Embryonic facial prominence (tissue), 1 donor: ENCODE results near the gene PLCB3.

Experiments
- DNase-seq: peaks from one replicate; pipeline ENCODE4 v3.0.0-alpha.2; 2016; ENCODE audit errors: extremely low spot score

The PLCB3 gene

DNA sequence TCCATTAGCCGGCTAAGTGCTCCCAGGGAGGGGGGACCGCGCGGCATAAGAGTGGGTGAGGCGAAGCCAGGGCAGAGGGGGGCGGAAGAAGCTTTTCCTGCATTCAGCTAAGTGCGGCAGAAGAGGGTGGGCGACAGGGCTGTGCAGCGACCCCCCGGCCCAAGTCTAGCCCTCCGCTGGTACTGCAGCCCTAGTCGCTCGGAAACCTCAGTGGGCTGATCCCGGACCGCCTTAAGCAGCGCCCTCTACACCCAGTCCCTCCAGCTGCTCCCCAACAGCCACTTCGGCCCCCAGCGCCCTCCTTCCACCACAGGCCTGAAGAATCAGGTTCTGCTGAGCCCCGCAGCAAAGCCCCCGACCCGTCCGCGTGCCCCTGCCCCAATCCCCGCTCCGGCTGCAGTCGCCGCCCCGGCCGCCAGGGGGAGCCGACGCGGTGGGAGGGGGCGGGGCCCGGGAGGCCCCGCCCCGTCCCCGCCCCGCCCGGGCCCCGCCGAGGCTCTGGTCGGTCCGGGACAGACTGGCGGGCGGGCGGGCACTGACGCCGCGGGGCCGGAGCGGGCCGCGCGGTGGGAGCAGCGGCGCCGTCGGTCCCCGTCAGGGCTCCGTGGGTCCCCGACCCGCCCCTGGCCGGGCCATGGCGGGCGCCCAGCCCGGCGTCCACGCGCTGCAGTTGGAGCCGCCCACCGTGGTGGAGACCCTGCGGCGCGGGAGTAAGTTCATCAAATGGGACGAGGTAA lies at the start of gene PLCB3:
Gene PLCB3, plus strand, starts transcription at position 515 of the 737 bp plus-strand sequence. Its CDS starts 120 bp downstream, at position 635.
- no peak for DNase-seq

DNA sequence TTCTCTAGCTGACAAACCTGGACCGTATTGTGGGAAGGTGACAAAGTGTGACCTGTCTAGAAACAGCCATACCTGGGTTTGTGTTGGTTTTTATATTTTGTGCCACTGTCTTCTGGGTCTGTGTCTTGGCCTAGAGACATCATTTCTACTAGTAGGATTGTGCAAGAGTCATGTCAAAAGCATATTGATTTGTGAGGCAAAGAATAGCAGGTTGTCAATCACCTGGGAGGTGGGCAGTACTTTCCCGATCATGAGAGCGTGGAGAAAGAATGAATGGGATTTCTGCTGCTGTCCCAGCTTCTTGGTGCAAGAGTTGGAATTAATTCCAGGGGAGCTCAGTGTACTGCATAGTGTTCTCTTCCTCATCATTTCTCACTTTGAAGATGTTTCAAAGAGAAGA lies 49.8 kb upstream of the PLCB3 start:
- DNase-seq: no peak

DNA sequence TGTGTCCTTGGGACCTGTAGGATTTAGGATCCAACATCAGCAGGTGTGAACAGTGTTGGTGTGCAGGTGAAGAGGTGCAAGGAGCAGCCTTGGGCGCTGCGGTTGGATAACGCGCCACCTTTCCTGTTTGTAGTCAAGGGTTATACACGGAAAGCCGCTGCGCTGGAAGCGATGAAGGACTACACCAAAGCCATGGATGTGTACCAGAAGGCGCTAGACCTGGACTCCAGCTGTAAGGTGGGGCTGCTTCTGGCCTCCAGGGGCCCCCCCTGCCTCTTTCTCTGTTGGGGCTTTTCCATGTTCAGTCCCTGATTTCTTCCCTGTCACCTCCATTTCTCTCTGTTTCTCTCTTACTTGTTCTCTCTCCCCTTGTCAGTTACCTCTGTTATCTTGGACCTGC lies 48.3 kb upstream of the PLCB3 start:
- DNase-seq: no peak

DNA sequence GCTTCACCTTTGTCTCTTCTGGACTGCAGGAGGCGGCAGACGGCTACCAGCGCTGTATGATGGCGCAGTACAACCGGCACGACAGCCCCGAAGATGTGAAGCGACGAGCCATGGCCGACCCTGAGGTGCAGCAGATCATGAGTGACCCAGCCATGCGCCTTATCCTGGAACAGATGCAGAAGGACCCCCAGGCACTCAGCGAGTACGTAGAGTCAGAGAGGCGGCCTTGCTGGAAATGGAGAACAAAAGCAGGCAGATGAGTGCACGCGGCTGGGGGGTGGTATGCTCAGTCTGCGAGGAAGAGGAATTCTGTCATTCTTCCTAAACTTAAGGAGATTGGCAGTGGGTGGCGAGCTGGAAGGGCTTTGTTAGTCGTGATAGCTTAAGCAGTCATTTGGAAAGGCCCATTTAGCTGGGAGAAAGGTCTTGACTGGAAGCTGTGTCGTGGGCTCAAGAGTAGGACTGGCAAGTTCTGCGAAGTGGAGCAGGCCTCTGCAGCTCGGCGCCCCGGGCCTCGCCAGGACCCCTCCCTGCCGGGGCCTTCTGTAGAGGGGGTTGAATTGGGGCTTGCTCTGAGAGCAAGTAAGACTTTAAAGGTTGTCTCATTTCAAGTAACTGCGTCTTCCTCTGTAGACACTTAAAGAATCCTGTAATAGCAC lies 47.8 kb upstream of the PLCB3 start:
- DNase-seq: no peak

DNA sequence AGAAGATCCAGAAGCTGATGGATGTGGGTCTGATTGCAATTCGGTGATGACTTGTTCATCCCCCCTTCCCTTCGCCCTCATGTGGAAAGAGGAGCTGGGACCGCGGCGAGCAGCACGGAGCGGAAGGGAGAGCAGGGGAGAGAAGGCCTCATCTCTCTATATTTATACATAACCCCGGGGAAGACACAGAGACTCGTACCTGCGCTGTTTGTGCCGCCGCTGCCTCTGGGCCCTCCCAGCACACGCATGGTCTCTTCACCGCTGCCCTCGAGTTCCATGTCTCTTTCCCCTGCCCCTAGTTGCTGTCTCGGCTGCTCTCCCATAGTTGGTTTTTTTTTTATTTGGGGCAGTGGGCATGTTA lies 47.3 kb upstream of the PLCB3 start:
- DNase-seq: no peak

DNA sequence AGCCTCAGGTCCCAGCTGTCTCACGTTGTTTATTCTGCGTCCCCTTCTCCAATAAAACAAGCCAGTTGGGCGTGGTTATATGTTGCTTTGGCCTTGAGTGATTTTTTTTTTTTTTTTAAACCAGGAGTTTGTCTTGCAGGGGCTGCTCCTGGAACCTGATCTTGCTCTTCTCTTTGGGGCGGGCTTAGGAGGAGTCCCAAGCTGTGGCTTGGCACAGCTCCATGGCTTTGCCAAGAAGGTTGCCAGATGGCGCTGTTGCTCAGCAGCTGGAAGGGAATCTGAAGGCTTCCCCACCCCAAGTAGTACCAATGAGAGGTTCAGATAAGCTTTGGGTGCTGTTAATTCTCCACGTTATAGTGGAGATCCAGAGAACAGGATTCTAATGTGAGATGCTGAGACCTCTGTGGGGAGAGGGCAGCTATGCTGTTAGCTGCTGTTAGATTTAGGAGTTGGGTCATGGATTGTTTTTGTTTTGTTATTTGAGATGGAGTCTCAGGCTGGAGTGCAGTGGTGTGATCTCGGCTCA lies 46.8 kb upstream of the PLCB3 start:
- DNase-seq: peak; percentile 80

DNA sequence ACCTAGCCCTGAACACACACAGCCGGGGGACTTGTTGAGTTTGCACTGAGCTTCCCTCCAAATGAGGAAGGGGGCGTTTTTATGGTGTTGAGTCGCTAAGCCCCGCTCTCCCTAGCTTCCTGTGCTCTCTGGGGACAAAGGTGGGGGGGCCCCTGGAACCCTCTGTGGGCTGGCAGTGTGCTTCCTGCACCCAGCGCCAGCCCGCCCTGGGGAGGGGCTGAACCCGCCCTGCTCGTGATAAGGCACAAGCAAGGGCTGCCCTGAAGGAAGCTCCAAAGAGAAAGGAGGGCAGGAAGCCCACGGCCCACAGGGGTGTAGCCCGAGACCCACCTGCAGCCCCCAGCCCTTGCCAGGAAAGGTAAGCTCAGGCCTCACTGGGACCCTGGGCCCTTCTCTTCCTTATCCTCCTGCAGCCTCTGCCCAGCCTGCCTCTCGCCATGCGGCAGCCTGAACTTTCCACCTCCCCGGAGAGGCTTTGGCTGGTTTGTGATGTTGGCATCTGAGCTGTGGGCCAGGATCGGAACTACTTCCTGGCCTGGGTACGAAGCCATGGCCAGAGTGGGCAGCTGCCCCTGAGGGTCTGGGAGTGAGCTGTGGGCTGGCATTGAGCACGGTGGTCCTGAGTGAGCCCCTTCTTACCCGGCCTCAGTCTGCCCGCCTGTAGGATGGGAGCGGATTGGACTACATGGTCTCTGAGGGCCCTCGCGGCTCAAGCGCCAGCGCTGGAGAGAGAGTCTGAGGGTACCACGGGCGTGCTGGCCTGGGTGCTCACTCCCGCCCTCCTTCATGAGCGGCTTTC lies 44.7 kb upstream of the PLCB3 start, which contains the start of gene FERMT3:
Gene FERMT3, plus strand, starts transcription at position 265 of the 799 bp plus-strand sequence. CDS start 644 bp downstream, outside the sequence.
- no peak for DNase-seq

DNA sequence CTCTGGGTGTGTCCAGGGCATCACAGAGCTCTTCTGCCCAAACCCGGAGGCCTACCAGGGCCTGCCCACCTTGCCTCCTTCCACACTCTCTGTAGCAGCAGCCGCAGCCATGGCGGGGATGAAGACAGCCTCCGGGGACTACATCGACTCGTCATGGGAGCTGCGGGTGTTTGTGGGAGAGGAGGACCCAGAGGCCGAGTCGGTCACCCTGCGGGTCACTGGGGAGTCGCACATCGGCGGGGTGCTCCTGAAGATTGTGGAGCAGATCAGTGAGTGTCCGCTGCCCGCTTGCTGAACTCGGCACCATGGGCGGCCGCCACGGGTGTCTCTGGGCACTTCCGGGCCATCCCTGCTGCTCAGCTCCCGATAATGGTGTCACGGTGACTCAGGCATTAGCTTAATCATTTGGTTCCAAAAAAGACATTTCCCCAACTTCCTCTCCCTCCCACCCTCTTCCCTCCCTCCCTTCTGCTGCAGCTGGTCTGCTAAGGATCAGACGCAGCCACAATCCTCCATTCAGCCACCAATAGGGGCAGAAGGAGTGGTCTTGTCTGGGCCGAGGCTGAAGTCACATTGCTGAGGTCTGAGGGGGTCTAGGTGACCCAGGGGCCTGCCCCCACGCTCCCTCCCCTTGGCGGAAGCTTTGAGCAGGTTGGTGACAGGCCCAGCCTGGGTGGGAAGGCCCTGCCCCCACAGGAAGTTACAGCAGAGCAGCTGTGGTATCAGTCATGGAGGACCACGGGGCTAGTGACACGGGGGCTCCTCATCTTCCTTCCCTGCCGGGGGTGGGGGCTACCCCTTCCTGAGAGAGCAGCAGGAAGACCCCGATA lies 43.9 kb upstream of the PLCB3 start:
- DNase-seq: no peak

DNA sequence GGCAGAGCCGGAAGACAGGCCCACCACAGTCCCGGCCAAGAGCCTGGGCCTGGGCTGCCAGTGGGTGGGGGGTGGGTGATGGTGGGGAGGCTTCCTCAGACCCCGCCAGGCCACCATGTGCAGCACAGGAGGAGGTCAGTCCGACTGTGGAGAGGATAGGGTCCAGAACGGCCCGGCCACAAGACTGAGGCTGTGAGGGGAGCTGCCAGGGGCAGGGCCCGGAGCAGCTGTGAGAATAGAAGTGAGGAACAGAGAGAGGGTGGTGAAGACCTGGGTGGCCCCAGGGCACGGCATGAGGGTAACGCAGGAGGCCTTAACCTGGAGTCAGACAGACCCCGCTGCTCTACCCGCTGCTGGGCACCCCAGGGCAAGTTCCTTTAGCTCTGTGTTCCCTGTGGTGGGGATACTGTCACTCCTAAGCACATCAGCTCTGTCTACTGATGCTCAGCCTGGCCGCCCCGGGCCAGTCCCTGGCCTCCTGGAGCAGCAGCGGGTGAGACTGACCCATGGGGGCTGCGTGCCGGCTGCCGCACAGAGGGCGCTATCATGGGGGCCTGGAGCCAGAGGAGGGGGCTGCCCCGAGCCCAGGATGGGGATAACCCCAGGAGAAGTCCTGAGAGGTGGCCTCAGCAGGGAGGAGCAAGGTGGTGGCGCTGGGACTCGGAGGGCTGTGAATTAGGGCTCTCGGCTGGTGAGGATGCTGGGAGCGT lies 43.1 kb upstream of the PLCB3 start:
- no peak for DNase-seq

DNA sequence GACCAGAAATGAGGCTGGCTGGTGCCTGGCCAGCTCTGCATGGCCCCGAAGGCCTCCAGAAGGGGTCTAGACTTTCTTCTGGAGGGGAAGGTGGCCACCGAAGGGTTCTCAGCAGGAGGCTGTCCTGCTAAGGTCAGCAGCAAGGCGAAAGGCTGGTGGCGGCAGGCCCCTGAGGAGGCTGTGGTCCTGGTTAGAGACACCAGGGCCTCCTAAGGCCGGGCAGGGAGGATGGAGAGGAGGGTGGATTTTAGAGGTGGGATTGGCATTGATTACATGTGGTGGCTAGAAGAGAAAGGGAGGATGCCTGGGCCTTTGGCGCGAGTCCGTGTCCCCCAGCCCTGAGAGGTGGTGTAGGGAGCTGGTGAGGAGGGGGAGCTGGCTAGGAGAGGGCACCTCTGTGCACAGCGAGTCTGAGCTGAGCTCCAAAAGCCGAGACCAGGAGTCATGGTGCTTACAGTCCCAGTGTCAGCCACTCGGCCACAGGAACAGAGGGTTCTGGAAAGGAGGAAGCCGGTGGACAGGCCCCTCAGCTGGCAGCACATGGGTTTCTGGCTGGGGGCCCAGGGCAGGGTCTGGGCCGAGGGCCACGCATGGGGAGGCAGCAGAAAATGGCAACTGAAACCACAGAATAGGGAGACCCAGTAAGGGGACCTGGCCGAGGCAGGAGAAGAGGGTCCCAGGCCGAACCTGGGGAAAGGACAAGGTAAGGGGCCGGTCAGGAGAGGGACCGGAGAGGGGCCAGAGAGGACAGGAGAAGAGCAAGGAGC lies 42.4 kb upstream of the PLCB3 start:
- DNase-seq: no peak

DNA sequence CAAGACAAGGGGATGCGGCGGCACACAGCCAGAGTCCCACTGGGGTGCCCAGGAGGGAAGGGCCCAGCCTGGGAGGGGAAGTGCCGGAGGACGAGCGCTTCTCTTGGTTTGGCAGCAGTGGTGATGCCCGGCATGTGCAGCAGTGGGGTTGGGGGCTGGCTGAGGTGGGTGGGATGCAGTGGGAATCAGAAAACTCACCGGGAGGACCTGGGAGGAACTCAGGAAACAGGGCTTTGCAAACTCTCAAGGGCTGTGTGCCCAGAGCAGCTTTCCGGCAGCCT lies 41.8 kb upstream of the PLCB3 start:
- no peak for DNase-seq

DNA sequence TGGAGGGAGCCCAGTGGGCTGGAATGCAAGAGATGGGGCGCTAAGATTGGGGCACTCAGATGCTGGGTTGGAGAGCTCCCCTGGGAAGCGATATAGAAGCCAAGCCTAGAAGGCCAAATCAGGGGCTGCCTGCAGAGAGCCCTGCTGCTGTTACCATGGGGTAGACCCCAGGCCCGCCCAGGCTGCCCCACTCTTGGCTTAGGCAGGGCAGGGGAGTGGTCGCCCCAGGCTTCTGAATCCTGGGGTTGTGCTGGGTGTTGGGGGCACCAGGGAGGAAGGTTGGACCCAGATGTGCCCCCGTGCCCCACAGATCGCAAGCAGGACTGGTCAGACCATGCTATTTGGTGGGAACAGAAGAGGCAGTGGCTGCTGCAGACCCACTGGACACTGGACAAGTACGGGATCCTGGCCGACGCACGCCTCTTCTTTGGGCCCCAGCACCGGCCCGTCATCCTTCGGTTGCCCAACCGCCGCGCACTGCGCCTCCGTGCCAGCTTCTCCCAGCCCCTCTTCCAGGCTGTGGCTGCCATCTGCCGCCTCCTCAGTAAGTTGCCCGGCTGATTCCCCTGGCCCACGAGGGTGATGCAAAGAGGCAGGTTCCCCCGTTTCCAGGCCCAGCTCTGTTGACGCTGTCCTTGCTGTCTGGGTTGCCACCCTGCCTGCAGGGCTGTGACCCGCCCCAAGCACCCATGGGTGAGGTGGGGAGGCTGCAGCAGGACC lies 40.9 kb upstream of the PLCB3 start:
- DNase-seq: no peak

DNA sequence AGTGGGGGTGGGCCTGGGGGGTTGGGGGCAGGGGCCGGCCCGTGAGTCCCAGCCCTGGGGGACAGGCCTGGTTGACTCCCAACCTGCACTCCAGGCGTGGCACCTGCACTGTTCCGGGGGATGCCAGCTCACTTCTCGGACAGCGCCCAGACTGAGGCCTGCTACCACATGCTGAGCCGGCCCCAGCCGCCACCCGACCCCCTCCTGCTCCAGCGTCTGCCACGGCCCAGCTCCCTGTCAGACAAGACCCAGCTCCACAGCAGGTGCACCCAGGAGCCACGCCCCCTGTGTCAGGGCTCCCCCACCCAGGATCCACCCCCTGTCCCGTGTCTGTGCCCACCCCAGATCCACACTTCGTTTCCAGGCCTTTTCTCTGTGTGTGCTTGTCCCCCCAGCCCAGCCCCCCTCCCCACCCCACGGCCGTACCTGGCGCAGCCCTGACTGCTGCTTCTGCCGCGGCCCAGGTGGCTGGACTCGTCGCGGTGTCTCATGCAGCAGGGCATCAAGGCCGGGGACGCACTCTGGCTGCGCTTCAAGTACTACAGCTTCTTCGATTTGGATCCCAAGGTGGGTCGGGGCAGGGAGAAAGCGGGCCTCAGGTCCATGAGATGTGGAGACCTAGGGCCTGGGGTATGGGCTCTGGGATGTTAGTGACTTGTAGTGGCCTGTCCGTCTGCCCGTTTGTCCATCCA lies 40.0 kb upstream of the PLCB3 start:
- no peak for DNase-seq

DNA sequence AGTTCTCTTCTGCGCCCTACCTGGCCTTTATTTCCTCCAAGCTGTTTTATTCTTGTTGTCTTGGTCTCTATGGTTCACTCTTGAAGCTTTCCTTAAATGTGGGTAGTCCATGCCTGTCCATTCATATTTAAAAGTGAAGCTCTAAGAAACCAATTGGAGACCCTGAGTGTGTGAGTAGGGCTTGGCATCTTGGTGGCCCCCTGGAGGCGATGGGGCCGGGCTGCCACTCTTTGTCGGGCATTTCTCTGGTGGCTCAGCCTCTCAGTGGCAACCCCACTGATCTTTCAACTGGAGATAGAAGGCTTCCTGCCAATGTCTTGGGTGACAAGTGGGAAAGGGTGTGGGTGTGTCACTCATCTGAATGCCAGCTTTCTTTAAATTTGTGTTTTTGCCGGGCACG lies 34.5 kb upstream of the PLCB3 start:
- DNase-seq: no peak

DNA sequence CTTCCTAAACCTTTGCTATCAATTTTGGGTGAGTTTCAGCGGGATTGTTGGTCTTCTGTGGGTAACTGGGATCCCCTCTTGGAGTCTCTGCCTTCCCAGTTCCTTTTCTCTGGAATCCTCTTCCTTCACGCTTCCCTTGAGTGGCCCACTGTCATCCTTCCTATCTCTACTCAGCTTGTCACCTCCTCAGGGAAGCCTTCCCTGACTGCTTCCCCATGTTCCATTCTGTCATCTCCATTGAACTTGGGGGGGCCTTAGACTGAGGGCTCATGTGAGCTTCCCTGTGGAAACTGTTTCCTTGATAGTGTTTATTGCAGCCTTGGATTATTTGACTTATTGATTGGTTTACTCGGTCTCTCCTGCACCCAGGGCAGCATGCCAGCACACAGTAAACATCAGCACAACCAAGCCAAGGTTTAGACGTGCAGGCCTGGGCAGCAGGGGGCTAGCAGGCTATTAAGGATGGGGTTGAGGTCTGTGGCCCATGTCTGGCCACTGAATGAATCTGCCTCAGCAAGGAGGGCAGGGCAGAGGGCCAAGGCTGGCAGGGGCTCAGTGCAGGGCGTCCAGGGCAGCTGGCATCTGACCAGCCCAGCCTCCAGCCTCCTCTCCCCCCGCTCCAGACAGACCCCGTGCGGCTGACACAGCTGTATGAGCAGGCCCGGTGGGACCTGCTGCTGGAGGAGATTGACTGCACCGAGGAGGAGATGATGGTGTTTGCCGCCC lies 32.5 kb upstream of the PLCB3 start:
- DNase-seq: no peak

DNA sequence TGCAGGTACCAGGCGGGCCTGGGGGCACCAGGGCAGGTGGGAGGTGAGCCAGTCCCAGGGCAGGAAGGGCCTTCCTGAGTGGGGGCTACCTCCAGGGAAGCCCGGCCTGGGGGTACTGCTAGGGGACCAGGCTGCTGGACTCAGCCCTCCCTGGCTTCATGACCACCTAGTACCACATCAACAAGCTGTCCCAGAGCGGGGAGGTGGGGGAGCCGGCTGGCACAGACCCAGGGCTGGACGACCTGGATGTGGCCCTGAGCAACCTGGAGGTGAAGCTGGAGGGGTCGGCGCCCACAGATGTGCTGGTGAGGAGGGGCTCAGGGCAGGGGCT lies 32.0 kb upstream of the PLCB3 start:
- no peak for DNase-seq

DNA sequence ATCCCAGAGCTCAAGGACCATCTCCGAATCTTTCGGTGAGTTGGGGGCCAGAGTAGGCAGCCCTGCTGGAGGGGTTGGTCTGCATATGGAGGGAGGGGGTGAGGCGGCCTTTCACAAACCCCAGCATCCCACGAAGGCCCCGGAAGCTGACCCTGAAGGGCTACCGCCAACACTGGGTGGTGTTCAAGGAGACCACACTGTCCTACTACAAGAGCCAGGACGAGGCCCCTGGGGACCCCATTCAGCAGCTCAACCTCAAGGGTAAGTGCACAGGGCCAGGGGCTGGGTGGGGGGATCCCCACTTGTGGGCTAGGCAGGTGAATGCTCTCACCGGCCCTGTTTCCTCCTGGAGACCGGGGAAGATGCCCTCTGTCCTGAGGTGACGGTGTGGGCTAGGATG lies 31.6 kb upstream of the PLCB3 start:
- no peak for DNase-seq

DNA sequence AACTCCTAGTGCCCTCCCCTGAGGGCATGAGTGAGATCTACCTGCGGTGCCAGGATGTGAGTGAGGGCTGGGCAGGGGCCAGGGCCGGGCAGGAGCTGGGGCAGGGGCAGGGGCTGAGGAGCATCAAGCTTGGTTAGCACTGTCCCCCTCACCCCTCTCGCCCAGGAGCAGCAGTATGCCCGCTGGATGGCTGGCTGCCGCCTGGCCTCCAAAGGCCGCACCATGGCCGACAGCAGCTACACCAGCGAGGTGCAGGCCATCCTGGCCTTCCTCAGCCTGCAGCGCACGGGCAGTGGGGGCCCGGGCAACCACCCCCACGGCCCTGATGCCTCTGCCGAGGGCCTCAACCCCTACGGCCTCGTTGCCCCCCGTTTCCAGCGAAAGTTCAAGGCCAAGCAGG lies 31.1 kb upstream of the PLCB3 start:
- no peak for DNase-seq

DNA sequence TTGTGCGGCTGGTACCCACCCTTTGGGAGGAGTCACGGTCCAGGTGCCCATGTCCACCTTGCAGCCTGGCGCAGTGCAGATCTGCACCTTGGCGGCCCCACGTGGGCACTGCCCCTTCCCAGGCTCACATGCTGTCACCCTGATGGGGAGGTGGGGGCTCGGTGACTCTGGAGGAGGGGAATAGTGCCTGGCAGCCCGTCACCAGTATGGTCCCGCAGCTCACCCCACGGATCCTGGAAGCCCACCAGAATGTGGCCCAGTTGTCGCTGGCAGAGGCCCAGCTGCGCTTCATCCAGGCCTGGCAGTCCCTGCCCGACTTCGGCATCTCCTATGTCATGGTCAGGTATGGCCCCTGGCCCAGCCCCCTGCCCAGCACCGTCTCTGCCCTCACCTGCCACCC lies 30.5 kb upstream of the PLCB3 start:
- DNase-seq: no peak
